WTC11 (cell line): ENCODE data around the gene RBM26. TPM values are rescaled to one million over a fixed set of nuclear protein-coding genes. Genes with fewer than 3 reads are reported as not detected.
"Not testable (repeated sequence)": the region's sequence is repeated elsewhere in the genome, so short reads cannot be mapped to it uniquely, and the experiment has no call there.

ENCODE experiments used
- ATAC-seq: fragments of 200-7000 bp; cut with Tn5 transposase; 2 replicates; pipeline ENCODE4 v1.10.0; 2021; ENCODE audit warnings: mild to moderate bottlenecking, moderate library complexity
- CTCF ChIA-PET: fragments of 300-600 bp; sonication (Branson Sonifier 250); formaldehyde crosslinking; loops from one replicate; lab custom pipeline; 2021; ENCODE audit warnings: antibody characterized with exemption; lab: Charles Lee
- POLR2A ChIA-PET: fragments of 350-600 bp; sonication (Branson Sonifier 250); formaldehyde crosslinking; loops from one replicate; lab custom pipeline; 2021; ENCODE audit warnings: antibody characterized with exemption; lab: Charles Lee
- DNase-seq: peaks from one replicate; pipeline ENCODE4 v3.0.0; 2021; ENCODE audit warnings: low spot score
- H3K27ac Mint-ChIP-seq: 2 replicates; pipeline ENCODE4 v1.8.0; 2021; ENCODE audit warnings: mixed read lengths
- H3K27me3 Mint-ChIP-seq: 2 replicates; pipeline ENCODE4 v1.8.0; 2021; ENCODE audit warnings: low read depth, mild to moderate bottlenecking, moderate library complexity, mixed read lengths
- H3K36me3 Mint-ChIP-seq: 2 replicates; pipeline ENCODE4 v1.8.0; 2021; ENCODE audit warnings: mixed read lengths
- H3K4me1 Mint-ChIP-seq: 2 replicates; pipeline ENCODE4 v1.8.0; 2022; ENCODE audit warnings: mixed read lengths
- H3K4me3 Mint-ChIP-seq: 2 replicates; pipeline ENCODE4 v1.8.0; 2021; ENCODE audit warnings: mild to moderate bottlenecking, moderate library complexity, mixed read lengths
- H3K9me3 Mint-ChIP-seq: 2 replicates; pipeline ENCODE4 v1.8.0; 2021; ENCODE audit warnings: mixed read lengths
- CBFB ChIP-seq: sonication (generic); formaldehyde crosslinking; IDR thresholded peaks from 2 replicates; pipeline ENCODE4 v1.8.1; 2022; ENCODE audit warnings: mild to moderate bottlenecking, low read depth, missing genetic modification reagents
- E2F1 ChIP-seq: sonication (generic); formaldehyde crosslinking; IDR thresholded peaks from 2 replicates; pipeline ENCODE4 v1.8.0; 2022; ENCODE audit warnings: mild to moderate bottlenecking, missing genetic modification reagents
- ESRRA ChIP-seq: sonication (generic); formaldehyde crosslinking; IDR thresholded peaks from 2 replicates; pipeline ENCODE4 v1.8.1; 2022; ENCODE audit warnings: mild to moderate bottlenecking, missing genetic modification reagents, borderline replicate concordance
- FOXP1 ChIP-seq: sonication (generic); formaldehyde crosslinking; IDR thresholded peaks from 2 replicates; pipeline ENCODE4 v1.8.0; 2022; ENCODE audit warnings: missing genetic modification reagents, mild to moderate bottlenecking, moderate library complexity, borderline replicate concordance
- HMGA2 ChIP-seq: fragments of 250-450 bp; sonication (Bioruptor Pico); IDR thresholded peaks from 2 replicates; pipeline ENCODE4 v1.4.0; 2021; ENCODE audit warnings: mild to moderate bottlenecking, moderate library complexity
- JUN ChIP-seq: sonication (generic); formaldehyde crosslinking; IDR thresholded peaks from 2 replicates; pipeline ENCODE4 v1.8.0; 2023; ENCODE audit warnings: mild to moderate bottlenecking, missing genetic modification reagents
- MLX ChIP-seq: sonication (generic); formaldehyde crosslinking; IDR thresholded peaks from 2 replicates; pipeline ENCODE4 v1.8.1; 2023; ENCODE audit warnings: mild to moderate bottlenecking, missing genetic modification reagents, moderate library complexity
- MXD4 ChIP-seq: fragments of 250-450 bp; sonication (Bioruptor Pico); IDR thresholded peaks from 2 replicates; pipeline ENCODE4 v1.8.0; 2021; ENCODE audit warnings: mild to moderate bottlenecking, moderate library complexity, borderline replicate concordance
- PRDM15 ChIP-seq: sonication (generic); formaldehyde crosslinking; IDR thresholded peaks from 2 replicates; pipeline ENCODE4 v1.8.0; 2022; ENCODE audit warnings: missing genetic modification reagents
- RELA ChIP-seq: sonication (generic); formaldehyde crosslinking; IDR thresholded peaks from 2 replicates; pipeline ENCODE4 v1.8.1; 2022; ENCODE audit warnings: missing genetic modification reagents, mild to moderate bottlenecking, borderline replicate concordance
- TEAD1 ChIP-seq: sonication (generic); formaldehyde crosslinking; IDR thresholded peaks from 2 replicates; pipeline ENCODE4 v1.8.0; 2022; ENCODE audit warnings: mild to moderate bottlenecking, missing genetic modification reagents
- ZBTB21 ChIP-seq: sonication (generic); formaldehyde crosslinking; IDR thresholded peaks from 2 replicates; pipeline ENCODE4 v1.8.1; 2023; ENCODE audit warnings: mild to moderate bottlenecking, missing genetic modification reagents, borderline replicate concordance
- ZNF121 ChIP-seq: sonication (generic); formaldehyde crosslinking; IDR thresholded peaks from 2 replicates; pipeline ENCODE4 v1.8.0; 2023; ENCODE audit warnings: missing genetic modification reagents
- ZNF232 ChIP-seq: sonication (generic); formaldehyde crosslinking; IDR thresholded peaks from 2 replicates; pipeline ENCODE4 v1.8.0; 2022; ENCODE audit warnings: mild to moderate bottlenecking, missing genetic modification reagents
- ZNF396 ChIP-seq: fragments of 250-450 bp; sonication (Bioruptor Pico); IDR thresholded peaks from 2 replicates; pipeline ENCODE4 v1.8.0; 2021; ENCODE audit warnings: mild to moderate bottlenecking, moderate library complexity, borderline replicate concordance
- ZNF416 ChIP-seq: fragments of 250-450 bp; sonication (Bioruptor Pico); IDR thresholded peaks from 2 replicates; pipeline ENCODE4 v1.9.0; 2021; ENCODE audit warnings: mild to moderate bottlenecking, inconsistent platforms
- ZNF671 ChIP-seq: fragments of 250-450 bp; sonication (Bioruptor Pico); IDR thresholded peaks from 2 replicates; pipeline ENCODE4 v1.8.0; 2021; ENCODE audit warnings: mild to moderate bottlenecking
- total RNA-seq: library from RNA; stranded (reverse); gene quantifications from 3 replicates; pipeline ENCODE4 v1.2.3, GENCODE V29; 2021
- TF ChIP-seq, protein P1 (sequence below): fragments of 200-600 bp; IDR thresholded peaks from 2 replicates; pipeline ENCODE4 v1.8.0; 2022; ENCODE audit warnings: antibody characterized with exemption

The RBM26 gene
- total RNA-seq, 1 experiment from 2014 or later, result 64.1 TPM

DNA sequence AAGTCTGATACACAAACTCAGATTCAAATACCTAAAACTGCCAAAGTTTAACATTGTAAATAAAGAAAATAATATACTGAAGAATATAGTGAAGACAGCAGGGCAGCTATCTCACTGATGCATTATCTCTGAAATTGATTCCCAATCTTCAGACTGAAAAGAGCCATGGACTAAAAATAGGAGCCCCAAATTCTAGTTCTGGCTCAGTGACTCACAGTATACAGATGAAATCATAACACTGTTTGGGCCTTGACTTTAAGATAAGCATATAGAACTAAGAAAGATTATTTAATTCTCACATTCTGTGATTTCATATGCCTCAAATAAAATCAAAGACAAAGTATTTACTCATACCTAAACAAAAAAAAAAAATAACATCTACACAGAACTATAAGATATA lies 53.9 kb downstream of the RBM26 start:
- no peak for TF ChIP-seq JUN (CRISPR knock-in tag)
- Mint-ChIP-seq H3K9me3 (no peaks in the 10 kb centered on the region), H3K4me1 (no peaks in the 10 kb centered on the region), H3K36me3 (peaks cover 43% of the 10 kb centered on the region), H3K27me3 (no peaks in the 10 kb centered on the region), H3K4me3 (no peak overlapping the region), H3K27ac (no peak overlapping the region)
- POLR2A ChIA-PET, result interaction anchor here (0.5 kb wide), 1 partner anchor 1892 kb away, joined by 4 read pairs; no protein-coding TSS in a partner anchor
- ATAC-seq (no peak), DNase-seq (no peak)
- CTCF ChIA-PET, result interaction anchor here (0.8 kb wide), 1 partner anchor 39 kb away, joined by 4 read pairs; no protein-coding TSS in a partner anchor

GRCh38 chr13:79349608-79350007 lies 56.4 kb downstream of the RBM26 start:
- CTCF ChIA-PET, result interaction anchor here (1.0 kb wide), 1 partner anchor 10 kb away, joined by 3 read pairs; no protein-coding TSS in a partner anchor
- not testable (repeated sequence) for H3K9me3 Mint-ChIP-seq

GRCh38 chr13:79349011-79349410 lies 57.0 kb downstream of the RBM26 start:
- ChIA-PET POLR2A (no interaction called here), CTCF (interaction anchor here (1.0 kb wide), 1 partner anchor 9 kb away, joined by 3 read pairs; no protein-coding TSS in a partner anchor)
- DNase-seq, result no peak
- H3K36me3 Mint-ChIP-seq, result peaks cover 27% of the 10 kb centered on the region
- ATAC-seq, result no peak
- H3K27me3 Mint-ChIP-seq, result no peaks in the 10 kb centered on the region
- TF ChIP-seq ZNF671 (CRISPR knock-in tag) (no peak), MLX (no peak), ZNF121 (no peak), MXD4 (CRISPR knock-in tag) (no peak)
- H3K9me3 Mint-ChIP-seq, result no peaks in the 10 kb centered on the region
- no peak overlapping the region for H3K4me3 Mint-ChIP-seq
- H3K27ac Mint-ChIP-seq, result no peak overlapping the region
- H3K4me1 Mint-ChIP-seq, result no peaks in the 10 kb centered on the region

More at GRCh38 chr13:79349608-79350007, 56.4 kb downstream of the RBM26 start:
- POLR2A ChIA-PET, ATAC-seq, H3K27me3 Mint-ChIP-seq, H3K4me1 Mint-ChIP-seq, H3K27ac Mint-ChIP-seq, H3K4me3 Mint-ChIP-seq, DNase-seq: not testable (repeated sequence)
- peaks cover 27% of the 10 kb centered on the region for H3K36me3 Mint-ChIP-seq

DNA sequence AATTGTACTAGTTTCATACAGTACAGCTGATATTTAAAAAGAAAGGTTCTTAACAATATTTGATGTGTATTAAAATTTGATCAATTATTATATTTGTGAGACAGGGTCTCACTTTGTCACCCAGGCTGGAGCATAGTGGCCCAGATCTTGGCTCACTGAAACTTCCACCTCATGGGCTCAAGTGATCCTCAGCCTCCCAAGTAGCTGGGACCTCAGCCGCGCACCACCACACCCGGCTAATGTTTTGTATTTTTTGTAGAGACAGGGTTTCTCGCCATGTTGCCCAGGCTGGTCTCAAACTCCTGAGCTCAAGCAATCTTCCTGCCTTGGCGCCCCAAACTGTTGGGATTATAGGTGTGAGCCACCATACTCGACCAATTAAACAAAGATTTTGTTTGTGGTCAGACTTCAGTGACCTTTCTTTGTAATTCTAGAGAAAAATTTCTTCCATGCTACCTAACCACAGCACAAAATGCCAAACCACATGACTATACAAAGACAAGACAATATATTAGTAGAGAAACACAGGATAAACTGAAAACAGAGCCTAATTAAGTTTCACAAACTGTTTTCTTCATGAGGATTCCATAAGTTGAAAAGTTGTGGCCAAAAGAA lies 59.6 kb downstream of the RBM26 start:
- CTCF ChIA-PET, result no interaction called here
- peaks cover 30% of the 10 kb centered on the region for H3K36me3 Mint-ChIP-seq
- no peak for DNase-seq
- no peak for TF ChIP-seq ZNF232 (CRISPR knock-in tag)
- no peak for TF ChIP-seq TEAD1 (CRISPR knock-in tag)
- TF ChIP-seq ZNF396 (CRISPR knock-in tag), result no peak
- TF ChIP-seq CBFB (CRISPR knock-in tag), result no peak
- no peak for TF ChIP-seq FOXP1 (CRISPR knock-in tag)
- TF ChIP-seq ZNF416 (CRISPR knock-in tag), result no peak
- TF ChIP-seq, protein P1, sequence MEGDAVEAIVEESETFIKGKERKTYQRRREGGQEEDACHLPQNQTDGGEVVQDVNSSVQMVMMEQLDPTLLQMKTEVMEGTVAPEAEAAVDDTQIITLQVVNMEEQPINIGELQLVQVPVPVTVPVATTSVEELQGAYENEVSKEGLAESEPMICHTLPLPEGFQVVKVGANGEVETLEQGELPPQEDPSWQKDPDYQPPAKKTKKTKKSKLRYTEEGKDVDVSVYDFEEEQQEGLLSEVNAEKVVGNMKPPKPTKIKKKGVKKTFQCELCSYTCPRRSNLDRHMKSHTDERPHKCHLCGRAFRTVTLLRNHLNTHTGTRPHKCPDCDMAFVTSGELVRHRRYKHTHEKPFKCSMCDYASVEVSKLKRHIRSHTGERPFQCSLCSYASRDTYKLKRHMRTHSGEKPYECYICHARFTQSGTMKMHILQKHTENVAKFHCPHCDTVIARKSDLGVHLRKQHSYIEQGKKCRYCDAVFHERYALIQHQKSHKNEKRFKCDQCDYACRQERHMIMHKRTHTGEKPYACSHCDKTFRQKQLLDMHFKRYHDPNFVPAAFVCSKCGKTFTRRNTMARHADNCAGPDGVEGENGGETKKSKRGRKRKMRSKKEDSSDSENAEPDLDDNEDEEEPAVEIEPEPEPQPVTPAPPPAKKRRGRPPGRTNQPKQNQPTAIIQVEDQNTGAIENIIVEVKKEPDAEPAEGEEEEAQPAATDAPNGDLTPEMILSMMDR, result no peak
- no peak for TF ChIP-seq HMGA2 (CRISPR knock-in tag)
- no peak for TF ChIP-seq E2F1
- no peak for TF ChIP-seq PRDM15 (CRISPR knock-in tag)
- TF ChIP-seq ZBTB21 (CRISPR knock-in tag), result no peak
- no peak for TF ChIP-seq ESRRA (CRISPR knock-in tag)
- no peak for TF ChIP-seq RELA

More for the DNA sequence above, 59.6 kb downstream of the RBM26 start:
- Mint-ChIP-seq H3K4me1 (no peaks in the 10 kb centered on the region), H3K27me3 (no peaks in the 10 kb centered on the region), H3K9me3 (no peaks in the 10 kb centered on the region), H3K4me3 (no peak overlapping the region), H3K27ac (0 out of 2 replicates have a peak overlapping the region, but pooled peaks have one; percentile 17)
- no peak for ATAC-seq
- POLR2A ChIA-PET, result no interaction called here
